GM18526 (cell line): ENCODE measurements around the gene FCHSD1.
A peak's percentile ranks its signal among the peaks of the same experiment; 100 is the strongest.

ENCODE experiments used
- POLR2A ChIP-seq: IDR thresholded peaks from 3 replicates; pipeline ENCODE4 v1.6.1; 2011; ENCODE audit not compliant: insufficient read length; ENCODE audit errors: extremely low read depth

FCHSD1 gene

GRCh38 chr5:141650851-141651727 is at the start of gene FCHSD1:
Gene FCHSD1 (minus strand): TSS chr5:141651418. CDS start chr5:141651368, 50 bp downstream.
- peak; percentile 55 for TF ChIP-seq POLR2A

DNA sequence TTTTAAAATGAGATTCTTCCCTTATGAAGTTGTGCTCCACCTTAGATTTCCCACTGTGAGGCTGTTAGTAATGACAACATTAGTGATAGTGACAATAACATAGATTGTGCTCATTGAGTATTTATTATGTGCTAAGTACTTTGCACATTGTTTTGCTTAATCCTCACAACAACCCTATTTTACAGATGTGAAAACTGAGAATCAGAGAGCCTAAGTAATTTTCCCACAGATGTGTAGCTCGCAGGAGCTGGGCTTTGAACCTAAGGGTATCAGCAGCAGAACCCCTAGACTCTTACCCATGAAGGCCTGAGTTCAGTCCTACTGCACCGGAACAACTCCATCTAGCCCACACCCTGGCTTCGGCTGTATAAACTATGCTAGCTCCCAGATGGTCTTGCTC is 46.4 kb upstream of the FCHSD1 start:
- no peak for TF ChIP-seq POLR2A

DNA sequence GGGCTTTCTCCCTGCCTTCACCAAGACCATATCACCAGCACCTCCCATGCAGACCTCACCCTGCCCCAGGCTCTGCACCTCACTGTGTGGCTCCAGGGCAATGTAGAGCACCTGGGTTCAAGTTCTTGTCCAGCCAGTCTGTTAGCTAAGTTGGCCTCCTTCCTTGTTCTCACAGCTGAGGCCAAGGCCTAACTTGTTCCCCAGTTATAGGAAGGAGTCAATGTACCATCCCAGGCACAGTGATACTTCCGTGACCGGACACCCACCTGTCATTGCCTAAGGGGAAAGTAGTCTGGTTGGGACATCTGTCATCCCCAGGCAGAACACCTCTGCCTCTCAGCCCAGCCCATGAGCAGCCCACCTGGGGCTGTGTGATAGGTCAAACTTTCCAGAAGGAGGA is 45.2 kb upstream of the FCHSD1 start:
- no peak for TF ChIP-seq POLR2A

GRCh38 chr5:141695627-141696215 is 44.5 kb upstream of the FCHSD1 start:
- no peak for TF ChIP-seq POLR2A

- TF ChIP-seq POLR2A, result no peak
Observed at GRCh38 chr5:141694479-141694878, 43.3 kb upstream of the FCHSD1 start.

DNA sequence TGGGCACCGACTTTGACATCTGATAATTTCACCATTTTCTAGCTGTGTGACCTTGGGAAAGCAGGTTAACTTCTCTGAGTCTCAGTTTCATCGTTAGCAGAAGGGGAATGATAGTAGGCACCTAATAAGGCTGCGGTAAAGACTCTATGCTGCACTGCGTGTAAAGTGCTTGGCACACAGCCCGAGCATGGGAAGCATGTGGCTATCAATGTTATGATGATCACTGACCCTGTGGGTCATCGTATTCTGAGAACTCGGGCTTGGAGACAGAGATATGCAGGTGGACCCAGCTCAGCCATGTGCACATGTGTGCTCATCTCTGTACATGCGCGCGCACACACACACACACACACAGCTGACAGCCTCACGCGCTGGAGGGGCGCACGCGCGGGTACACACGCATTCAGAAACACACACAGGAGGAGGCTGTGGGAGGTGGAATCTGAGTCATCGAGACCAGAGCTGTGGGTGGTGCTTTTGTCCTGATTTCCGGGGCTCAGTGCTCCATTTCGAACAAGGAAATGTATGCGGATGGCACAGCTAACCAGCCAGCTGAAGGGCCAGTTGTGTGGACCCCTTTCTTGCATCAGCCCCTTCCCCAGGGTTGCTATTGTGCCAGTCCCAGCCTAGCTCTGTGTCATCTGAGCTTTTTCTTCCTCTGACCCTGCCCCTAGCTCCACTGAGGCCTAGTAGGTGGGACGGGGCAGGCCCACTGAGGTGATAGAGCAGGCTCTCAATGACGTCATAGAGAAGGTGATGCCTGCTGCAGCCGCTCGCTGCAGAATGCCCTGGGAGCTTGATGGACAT is 41.9 kb upstream of the FCHSD1 start:
- TF ChIP-seq POLR2A, result no peak

DNA sequence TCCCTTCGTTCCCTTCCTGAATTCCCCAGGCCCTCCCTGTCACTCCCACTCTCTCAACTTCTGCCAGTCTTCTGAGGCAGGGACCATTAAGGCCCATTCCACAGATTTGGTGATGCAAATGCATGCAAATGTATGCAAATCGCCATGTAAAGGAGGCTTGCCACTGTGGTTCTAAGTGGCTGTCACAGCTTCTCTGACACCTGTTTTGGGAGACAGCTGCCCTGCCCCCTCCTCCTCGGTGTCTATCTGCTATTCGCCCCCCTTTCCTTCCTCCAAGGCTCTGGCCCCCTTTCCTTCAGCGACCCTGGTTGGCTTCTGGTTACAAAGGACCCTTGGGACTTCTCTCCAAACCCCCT is 41.3 kb upstream of the FCHSD1 start:
- TF ChIP-seq POLR2A, result no peak

DNA sequence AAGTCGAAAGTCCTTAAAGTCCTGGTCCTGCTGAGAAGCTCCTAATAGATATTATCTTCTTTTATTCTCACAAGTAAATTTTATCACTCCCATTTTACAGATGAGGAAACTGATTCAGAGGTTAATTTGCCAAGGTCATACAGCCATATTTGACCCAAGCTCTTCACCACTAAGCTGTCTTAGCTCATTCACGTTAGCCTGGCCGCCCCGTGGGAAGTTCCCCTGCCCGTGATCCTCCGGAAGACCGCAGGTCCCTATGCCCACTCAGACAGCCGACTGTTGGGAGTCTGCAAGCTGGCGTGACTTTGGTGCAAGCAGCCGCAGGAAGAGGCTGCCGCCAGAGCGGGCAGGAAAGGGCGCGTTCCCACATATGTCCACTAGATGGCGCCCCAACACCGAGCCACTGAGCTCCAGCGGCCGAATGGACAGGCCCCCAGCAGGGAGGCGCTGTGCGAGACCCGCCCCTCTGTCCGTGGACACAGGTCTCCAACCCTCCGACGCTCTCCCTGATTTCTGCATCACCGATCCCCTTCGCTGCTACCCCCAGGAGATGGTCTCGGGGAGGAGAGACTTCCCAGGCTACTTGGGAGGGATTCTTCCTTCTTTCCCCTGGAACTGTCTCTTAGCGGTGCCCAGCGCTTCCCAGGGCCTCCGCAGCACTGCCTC is 40.8 kb upstream of the FCHSD1 start:
- no peak for TF ChIP-seq POLR2A

DNA sequence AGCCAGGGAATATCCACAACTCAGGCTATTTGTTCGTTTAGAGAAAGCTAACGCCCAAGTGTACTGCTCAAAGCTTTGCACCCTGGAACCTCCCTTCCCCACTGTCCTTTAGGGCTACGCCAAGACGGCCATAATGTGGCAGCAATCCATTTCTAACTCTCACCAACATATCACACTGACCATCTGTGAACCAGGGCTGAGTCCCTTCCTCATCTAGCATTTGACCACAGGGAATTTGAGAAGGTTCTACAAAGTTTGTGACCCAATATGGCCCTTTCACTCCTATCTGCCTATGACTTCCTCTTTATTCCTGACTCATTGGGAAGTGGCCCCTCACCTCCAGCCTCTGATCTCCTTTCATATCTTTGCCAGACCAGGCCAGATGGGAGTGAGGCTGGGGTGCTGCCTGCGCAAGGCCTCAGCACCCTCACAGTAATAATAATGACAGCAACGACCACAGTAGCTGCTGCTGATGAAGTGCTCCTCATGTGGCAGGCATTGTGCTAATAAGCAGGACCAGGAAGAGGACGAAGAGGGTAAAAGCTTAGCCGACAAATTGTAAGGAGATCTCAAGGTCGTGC is 40.2 kb upstream of the FCHSD1 start:
- no peak for TF ChIP-seq POLR2A

DNA sequence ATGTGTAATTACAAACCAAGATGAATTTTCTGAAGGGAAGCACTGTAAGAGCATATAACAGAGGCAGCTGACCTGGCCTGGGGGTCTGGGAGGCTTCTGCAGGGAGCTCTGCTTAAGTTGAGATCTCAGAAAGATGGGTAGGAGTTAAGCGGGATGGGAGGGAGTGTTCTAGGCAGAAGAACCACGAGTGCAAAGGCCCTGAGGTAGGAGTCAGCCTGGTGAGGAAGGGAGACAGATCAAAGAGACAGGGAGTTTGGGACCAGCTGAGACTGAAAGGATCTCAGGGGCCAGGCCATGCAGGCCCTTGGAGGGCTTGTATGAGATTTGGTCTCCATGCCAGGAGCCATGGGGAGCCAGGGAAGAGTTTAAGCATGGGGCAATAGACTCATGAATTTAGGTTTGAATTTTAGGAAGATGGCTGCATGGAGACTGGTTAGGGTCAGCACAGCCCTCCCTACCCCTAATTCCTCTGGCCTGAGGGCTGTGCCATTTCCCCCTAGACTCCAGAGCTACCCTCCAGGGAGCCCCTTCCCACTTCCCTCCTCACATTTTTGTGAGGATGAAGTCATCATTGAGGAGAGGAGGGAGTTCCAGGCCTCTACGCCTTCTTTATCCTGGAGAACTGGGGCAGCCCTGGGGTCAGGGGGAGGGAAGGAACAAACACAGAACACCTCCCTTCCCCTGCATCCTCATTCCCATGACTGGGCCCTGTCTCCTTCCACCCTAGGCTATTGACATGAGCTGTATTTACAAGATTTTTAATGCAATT is 35.6 kb upstream of the FCHSD1 start:
- no peak for TF ChIP-seq POLR2A

DNA sequence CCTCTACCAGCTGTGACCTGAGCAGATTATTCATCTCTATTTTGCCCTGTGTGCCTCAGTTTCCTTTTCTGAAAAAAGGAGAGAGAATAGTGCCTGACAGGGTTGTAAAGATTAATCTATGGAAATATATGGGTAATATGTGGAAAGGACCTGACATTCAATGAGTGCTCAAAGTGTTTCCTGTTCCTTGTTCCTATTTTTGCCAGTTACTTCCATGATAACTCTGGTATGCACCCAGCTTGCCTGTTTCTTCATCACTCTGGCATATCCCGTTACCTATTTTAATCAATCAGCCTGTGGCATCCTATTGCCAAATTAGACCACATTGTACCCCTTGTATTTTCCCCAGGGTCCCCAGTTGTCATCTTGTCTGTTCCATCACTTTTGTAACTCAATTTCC is 34.4 kb upstream of the FCHSD1 start:
- TF ChIP-seq POLR2A, result no peak

- no peak for TF ChIP-seq POLR2A
Observed at GRCh38 chr5:141683596-141684141, 32.5 kb upstream of the FCHSD1 start.

- TF ChIP-seq POLR2A, result no peak
Observed at GRCh38 chr5:141681695-141682641, 30.8 kb upstream of the FCHSD1 start, which contains the start of gene ARAP3. Gene ARAP3 (minus strand): TSS chr5:141682230. CDS start chr5:141680486, 1,744 bp downstream.

GRCh38 chr5:141681295-141681694 is 30.1 kb upstream of the FCHSD1 start:
- TF ChIP-seq POLR2A, result no peak
